ENCODE results near the gene DNAH1.

DNAH1 gene

GRCh38 chr3:52361898-52362297 lies 45.8 kb downstream of the DNAH1 start:
- Histone ChIP-seq H3K9me3 (no peaks in the 10 kb centered on the region), H3K4me3 (ENCODE audit: low read depth, low read length) (no peak overlapping the region), H3K4me1 (no peaks in the 10 kb centered on the region), H3K36me3 (no peaks in the 10 kb centered on the region), H3K27me3 (no peaks in the 10 kb centered on the region)
- DNase-seq, result no peak
- no peak for TF ChIP-seq CTCF (IDR thresholded peaks at IDR 0.05; ENCODE audit: low read depth, low read length)

DNA sequence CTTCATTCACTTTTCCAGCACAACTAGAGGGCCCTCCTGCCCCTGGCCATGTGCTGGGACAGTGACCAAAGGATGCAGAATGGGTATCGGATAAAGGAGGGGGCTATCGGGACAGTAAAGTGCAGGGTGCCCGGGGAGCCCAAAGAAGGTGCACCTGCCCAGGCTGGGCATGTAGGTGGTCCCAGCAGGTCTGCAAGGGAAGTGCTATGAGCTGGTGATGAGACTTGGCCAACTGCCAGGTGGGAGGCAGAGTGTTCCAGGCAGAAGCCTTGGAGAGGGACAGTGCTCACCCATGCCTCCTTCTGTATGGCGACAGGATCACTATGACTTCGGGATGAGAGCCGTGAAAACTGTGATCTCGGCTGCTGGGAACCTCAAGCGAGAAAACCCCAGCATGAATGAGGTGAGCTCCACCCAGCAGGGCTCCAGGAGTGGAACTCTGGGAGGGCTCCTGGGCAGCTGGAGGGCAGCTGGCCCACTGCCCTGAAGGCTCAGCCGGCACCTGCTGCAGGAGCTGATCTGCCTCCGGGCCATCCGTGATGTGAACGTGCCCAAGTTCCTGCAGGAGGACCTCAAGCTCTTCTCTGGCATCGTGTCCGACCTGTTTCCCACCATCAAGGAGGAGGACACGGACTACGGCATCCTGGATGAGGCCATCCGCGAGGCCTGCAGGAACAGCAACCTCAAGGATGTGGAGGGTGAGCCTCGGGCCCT lies 48.4 kb downstream of the DNAH1 start:
- TF ChIP-seq CTCF (IDR thresholded peaks at IDR 0.05; ENCODE audit: low read depth, low read length), result no peak
- DNase-seq, result no peak
- no peaks in the 10 kb centered on the region for H3K9me3 ChIP-seq
- no peaks in the 10 kb centered on the region for H3K36me3 ChIP-seq
- H3K4me1 ChIP-seq, result no peaks in the 10 kb centered on the region
- no peaks in the 10 kb centered on the region for H3K27me3 ChIP-seq
- H3K4me3 ChIP-seq (ENCODE audit: low read depth, low read length), result no peak overlapping the region

GRCh38 chr3:52366527-52366926 lies 50.4 kb downstream of the DNAH1 start:
- DNase-seq, result no peak
- Histone ChIP-seq H3K9me3 (no peaks in the 10 kb centered on the region), H3K27me3 (no peaks in the 10 kb centered on the region), H3K36me3 (no peaks in the 10 kb centered on the region), H3K4me1 (no peaks in the 10 kb centered on the region), H3K4me3 (ENCODE audit: low read depth, low read length) (no peak overlapping the region)
- TF ChIP-seq CTCF (IDR thresholded peaks at IDR 0.05; ENCODE audit: low read depth, low read length), result no peak

GRCh38 chr3:52367891-52368880 lies 52.1 kb downstream of the DNAH1 start:
- no peaks in the 10 kb centered on the region for H3K27me3 ChIP-seq
- no peaks in the 10 kb centered on the region for H3K9me3 ChIP-seq
- no peaks in the 10 kb centered on the region for H3K4me1 ChIP-seq
- H3K36me3 ChIP-seq, result no peaks in the 10 kb centered on the region
- H3K4me3 ChIP-seq (ENCODE audit: low read depth, low read length), result no peak overlapping the region
- TF ChIP-seq CTCF (IDR thresholded peaks at IDR 0.05; ENCODE audit: low read depth, low read length), result no peak
- no peak for DNase-seq

- TF ChIP-seq CTCF (IDR thresholded peaks at IDR 0.05; ENCODE audit: low read depth, low read length), result no peak
- H3K27me3 ChIP-seq, result no peaks in the 10 kb centered on the region
- H3K36me3 ChIP-seq, result no peaks in the 10 kb centered on the region
- H3K4me1 ChIP-seq, result no peaks in the 10 kb centered on the region
- H3K9me3 ChIP-seq, result no peaks in the 10 kb centered on the region
- no peak overlapping the region for H3K4me3 ChIP-seq (ENCODE audit: low read depth, low read length)
- DNase-seq, result no peak
These were observed 54.4 kb downstream of the DNAH1 start for GRCh38 chr3:52370531-52370930.

Data from BE2C (cell line).